ENCODE data around the gene TECR. TPM values are rescaled to one million over a fixed set of nuclear protein-coding genes. Genes with fewer than 3 reads are reported as not detected.
"Not testable (repeated sequence)": the region's sequence is repeated elsewhere in the genome, so short reads cannot be mapped to it uniquely, and the experiment has no call there.

The TECR gene
- total RNA-seq, 4 donors from 2014 or later = 4.6 to 68.2 (median 33.9) TPM

- no peaks in the 10 kb centered on the region for H3K36me3 ChIP-seq
- intact Hi-C loops (cut with DNase I; ENCODE audit: low total_unique reads) = no loop called here
- no peak overlapping the region for H3K27ac ChIP-seq
- no peak overlapping the region for H3K4me3 ChIP-seq
- no peaks in the 10 kb centered on the region for H3K9me3 ChIP-seq
- no peaks in the 10 kb centered on the region for H3K27me3 ChIP-seq
- H3K4me1 ChIP-seq = no peaks in the 10 kb centered on the region
- no peak for TF ChIP-seq CTCF (IDR thresholded peaks at IDR 0.05)
- no peak for TF ChIP-seq POLR2A (IDR thresholded peaks at IDR 0.05)
- no peak for DNase-seq
These were observed 26.1 kb upstream of the TECR start for GRCh38 chr19:14503285-14503684.

- DNase-seq; H3K27me3 ChIP-seq; intact Hi-C loops (cut with DNase I; ENCODE audit: low total_unique reads); H3K36me3 ChIP-seq; H3K4me1 ChIP-seq; H3K9me3 ChIP-seq; H3K4me3 ChIP-seq; H3K27ac ChIP-seq: not testable (repeated sequence)
These were observed 24.8 kb upstream of the TECR start for GRCh38 chr19:14504575-14504974.

- TF ChIP-seq CTCF (IDR thresholded peaks at IDR 0.05) (peak in 3 of 4 experiments; percentile 25 to 44 (median 31)), POLR2A (IDR thresholded peaks at IDR 0.05) (no peak)
- Histone ChIP-seq H3K9me3 (no peaks in the 10 kb centered on the region), H3K36me3 (no peaks in the 10 kb centered on the region), H3K4me1 (no peaks in the 10 kb centered on the region), H3K27me3 (no peaks in the 10 kb centered on the region), H3K4me3 (no peak overlapping the region), H3K27ac (no peak overlapping the region)
- DNase-seq = no peak
- intact Hi-C loops (cut with DNase I; ENCODE audit: low total_unique reads) = no loop called here
These were observed 23.7 kb upstream of the TECR start for GRCh38 chr19:14505488-14506239.

GRCh38 chr19:14507704-14508542 lies 21.5 kb upstream of the TECR start:
- Histone ChIP-seq H3K9me3 (no peaks in the 10 kb centered on the region), H3K36me3 (no peaks in the 10 kb centered on the region), H3K27me3 (no peaks in the 10 kb centered on the region), H3K27ac (no peak overlapping the region), H3K4me3 (no peak overlapping the region), H3K4me1 (no peaks in the 10 kb centered on the region)
- TF ChIP-seq POLR2A (IDR thresholded peaks at IDR 0.05) = no peak
- TF ChIP-seq CTCF (IDR thresholded peaks at IDR 0.05) = no peak
- intact Hi-C loops (cut with DNase I; ENCODE audit: low total_unique reads) = no loop called here
- DNase-seq = no peak

GRCh38 chr19:14510311-14511228 lies 18.8 kb upstream of the TECR start:
- Histone ChIP-seq H3K4me1 (no peaks in the 10 kb centered on the region), H3K27ac (peak overlapping the region; percentile 70 to 82), H3K9me3 (no peaks in the 10 kb centered on the region), H3K4me3 (peak overlapping the region; percentile 15 to 18), H3K27me3 (no peaks in the 10 kb centered on the region), H3K36me3 (no peaks in the 10 kb centered on the region)
- intact Hi-C loops (cut with DNase I; ENCODE audit: low total_unique reads) = no loop called here
- TF ChIP-seq CTCF (IDR thresholded peaks at IDR 0.05) = no peak
- TF ChIP-seq POLR2A (IDR thresholded peaks at IDR 0.05) = no peak
- peak; percentile 73 to 78 for DNase-seq

All from uterus (tissue), 4 donors.